Ovary (tissue), 3 donors: ENCODE results near the gene RSPH6A.
"Not testable (repeated sequence)": the region's sequence is repeated elsewhere in the genome, so short reads cannot be mapped to it uniquely, and the experiment has no call there.

Experiments
- CTCF ChIP-seq, 3 donors: fragments of 450-650 bp in 2 of 3; fragments of 200-600 bp in 1 of 3; IDR thresholded peaks; one replicate each; pipeline versions ENCODE4 v1.5.1 to v1.8.0; 2016 to 2022; ENCODE audit warnings: antibody characterized with exemption in 3 of 3, mild to moderate bottlenecking in 1 of 3
- POLR2A ChIP-seq: fragments of 450-650 bp; IDR thresholded peaks from one replicate; pipeline ENCODE4 v1.6.1; 2017; ENCODE audit warnings: antibody characterized with exemption, mild to moderate bottlenecking, moderate library complexity
- donor health status: DM: no; HTN: no; CAD: no.

DNA sequence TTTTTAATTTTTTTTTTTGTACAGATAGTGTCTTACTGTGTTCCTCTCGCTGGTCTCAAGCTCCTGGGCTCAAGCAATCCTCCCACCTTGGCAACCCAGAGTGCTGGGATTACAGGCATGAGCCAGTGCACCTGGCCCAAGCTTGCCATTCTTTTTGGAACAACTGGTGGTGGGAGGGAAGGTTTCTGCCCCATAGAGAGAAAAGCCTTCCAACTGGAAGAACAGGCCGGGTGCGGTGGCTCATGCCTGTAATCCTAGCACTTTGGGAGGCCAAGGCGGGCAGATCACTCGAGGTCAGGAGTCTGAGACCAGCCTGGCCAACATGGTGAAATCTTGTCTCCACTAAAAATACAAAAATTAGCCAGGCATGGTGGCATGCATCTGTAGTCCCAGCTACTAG, 15.6 kb downstream of the RSPH6A start:
- not testable (repeated sequence) for TF ChIP-seq CTCF (IDR thresholded peaks at IDR 0.05); POLR2A
